GM21737 (cell line): ENCODE data around the gene PIK3CA.
"Not testable (repeated sequence)": the region's sequence is repeated elsewhere in the genome, so short reads cannot be mapped to it uniquely, and the experiment has no call there.

ENCODE experiments used
- ATAC-seq: cut with Tn5 transposase; IDR thresholded peaks from one replicate; pipeline ENCODE4 v1.9.1; 2021; ENCODE audit warnings: mild to moderate bottlenecking, moderate library complexity; ENCODE audit not compliant: unreplicated experiment

Gene PIK3CA

DNA sequence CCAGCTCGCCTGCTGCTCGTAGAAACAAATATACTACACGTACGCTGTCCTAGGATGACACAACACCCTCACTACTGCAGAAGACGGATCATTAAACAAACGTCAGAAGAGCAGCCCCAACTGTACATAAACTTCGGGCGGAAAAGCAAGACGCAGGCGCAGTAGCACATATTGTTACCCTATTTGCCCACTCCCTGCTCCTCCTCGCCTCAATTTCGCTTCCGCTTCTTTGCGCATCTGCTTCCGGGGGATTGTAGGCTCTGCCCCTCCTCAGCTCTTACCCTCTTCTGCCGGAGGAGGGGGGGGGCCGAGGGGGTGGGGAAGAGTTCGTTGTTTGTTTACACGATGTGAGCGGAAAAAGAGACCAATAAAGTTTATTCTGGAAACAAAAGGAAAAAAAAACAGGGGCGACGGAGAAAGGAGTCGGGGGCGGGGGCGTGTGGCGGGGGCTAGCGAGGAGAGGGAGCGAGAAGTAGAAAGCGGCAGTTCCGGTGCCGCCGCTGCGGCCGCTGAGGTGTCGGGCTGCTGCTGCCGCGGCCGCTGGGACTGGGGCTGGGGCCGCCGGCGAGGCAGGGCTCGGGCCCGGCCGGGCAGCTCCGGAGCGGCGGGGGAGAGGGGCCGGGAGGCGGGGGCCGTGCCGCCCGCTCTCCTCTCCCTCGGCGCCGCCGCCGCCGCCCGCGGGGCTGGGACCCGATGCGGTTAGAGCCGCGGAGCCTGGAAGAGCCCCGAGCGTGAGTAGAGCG lies at the start of gene PIK3CA:
Gene PIK3CA (plus strand): TSS at position 485 of the 743 bp plus-strand sequence. CDS start 50,469 bp downstream, outside the sequence.
- peak; percentile 64 for ATAC-seq

DNA sequence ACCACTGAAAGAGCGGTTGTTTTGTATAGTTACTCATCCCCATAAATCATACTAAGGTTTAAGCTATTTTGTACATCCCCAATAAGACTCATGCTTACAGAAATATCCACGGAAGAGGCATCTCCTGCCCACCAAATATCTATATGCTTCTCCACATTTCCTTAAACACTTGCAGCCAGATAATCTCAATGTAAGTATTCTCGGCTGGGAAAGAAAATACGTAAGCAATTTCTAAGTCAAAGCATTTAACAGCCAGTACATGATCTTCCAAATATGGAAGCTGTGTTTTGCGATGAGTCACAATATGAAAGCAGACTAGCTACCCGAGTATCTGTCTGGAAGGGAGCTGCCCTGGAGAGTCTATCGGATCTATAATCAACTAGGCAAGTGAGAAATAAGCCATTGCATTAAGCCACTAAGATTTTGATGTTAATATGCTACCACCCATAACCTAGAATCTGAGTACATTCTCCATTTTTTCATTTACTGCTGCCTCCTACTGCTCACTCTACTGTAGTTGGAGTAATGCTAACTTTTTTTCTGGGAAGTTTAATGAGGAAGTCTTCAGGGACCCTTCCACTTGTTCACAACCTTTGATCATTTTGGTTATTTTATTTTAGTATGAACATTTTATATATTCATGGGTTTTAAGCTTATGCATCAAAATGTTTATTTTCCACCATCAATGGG lies 49.6 kb upstream of the PIK3CA start:
- no peak for ATAC-seq

DNA sequence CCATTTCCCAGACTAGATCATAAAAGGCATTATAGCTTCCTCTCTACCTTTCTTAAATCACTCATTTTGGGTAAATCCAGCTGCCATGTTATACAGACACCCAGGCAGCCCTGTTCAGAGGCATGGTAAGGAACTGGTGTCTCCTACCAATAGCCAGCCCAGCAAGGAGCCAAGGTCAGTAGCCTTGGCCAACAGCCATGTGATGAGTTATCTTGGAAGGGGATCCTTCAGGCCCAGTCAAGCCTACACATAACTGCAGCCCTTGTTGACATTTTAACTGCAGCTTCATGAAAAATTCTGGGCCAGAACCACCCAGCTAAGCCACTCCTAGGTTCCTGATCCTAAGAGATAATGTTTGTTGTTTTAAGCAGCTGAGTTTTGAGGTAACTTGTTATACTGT lies 47.5 kb upstream of the PIK3CA start:
- ATAC-seq = no peak

- no peak for ATAC-seq
Measured at GRCh38 chr3:179105881-179106280, 42.3 kb upstream of the PIK3CA start.

DNA sequence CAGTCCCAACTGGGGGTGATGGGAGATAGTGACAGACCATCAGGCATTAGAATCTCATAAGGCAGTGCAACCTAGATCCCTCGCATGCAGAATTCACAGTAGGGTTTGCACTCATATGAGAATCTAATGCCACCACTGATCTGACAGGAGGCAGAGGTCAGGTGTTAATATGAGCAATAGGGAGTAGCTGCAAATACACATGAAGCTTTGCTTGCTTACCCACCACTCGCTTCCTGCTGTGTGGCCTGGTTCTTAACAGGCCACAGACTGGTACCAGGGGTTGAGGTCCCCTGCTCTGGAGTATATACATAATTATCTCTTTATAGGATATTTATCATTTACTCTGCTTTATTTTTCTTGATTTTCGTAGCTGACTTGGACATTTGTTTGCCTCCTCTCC lies 40.5 kb upstream of the PIK3CA start:
- ATAC-seq = no peak

- no peak for ATAC-seq
Measured at GRCh38 chr3:179108086-179108485, 40.1 kb upstream of the PIK3CA start.

GRCh38 chr3:179113903-179114302 lies 34.3 kb upstream of the PIK3CA start:
- no peak for ATAC-seq

DNA sequence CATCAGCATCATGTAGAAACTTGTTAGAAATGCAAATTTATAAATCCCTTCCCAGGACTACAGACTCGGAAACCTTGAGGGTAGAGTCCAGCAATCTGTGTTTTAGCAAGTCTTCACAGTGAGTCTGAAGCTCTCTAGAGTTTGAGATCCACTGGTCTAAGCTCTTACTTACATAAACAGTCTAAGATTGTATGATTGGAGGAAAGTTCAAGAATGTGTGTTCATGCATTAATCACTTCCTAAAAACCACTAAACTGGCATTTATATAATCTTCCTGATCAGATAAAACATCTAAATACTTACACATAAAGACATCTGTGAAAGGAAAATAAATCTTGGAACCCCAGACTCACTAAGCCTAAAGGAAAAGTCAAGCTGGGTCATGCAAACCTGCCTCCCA lies 32.7 kb upstream of the PIK3CA start:
- ATAC-seq = not testable (repeated sequence)

- ATAC-seq = no peak
Measured at GRCh38 chr3:179116816-179117215, 31.3 kb upstream of the PIK3CA start.

DNA sequence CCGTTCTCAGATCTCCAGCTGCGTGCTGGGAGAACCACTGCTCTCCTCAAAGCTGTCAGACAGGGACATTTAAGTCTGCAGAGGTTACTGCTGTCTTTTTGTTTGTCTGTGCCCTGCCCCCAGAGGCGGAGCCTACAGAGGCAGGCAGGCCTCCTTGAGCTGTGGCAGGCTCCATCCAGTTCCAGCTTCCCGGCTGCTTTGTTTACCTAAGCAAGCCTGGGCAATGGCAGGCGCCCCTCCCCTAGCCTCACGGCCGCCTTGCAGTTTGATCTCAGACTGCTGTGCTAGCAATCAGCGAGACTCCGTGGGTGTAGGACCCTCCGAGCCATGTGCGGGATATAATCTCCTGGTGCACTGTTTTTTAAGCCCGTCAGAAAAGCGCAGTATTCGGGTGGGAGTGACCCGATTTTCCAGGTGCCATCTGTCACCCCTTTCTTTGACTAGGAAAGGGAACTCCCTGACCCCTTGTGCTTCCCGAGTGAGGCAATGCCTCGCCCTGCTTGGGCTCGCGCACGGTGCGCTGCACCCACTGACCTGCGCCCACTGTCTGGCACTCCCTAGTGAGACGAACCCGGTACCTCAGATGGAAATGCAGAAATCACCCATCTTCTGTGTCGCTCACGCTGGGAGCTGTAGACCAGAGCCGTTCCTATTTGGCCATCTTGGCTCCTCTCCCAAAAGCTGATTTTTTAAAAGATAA lies 15.8 kb upstream of the PIK3CA start:
- not testable (repeated sequence) for ATAC-seq

GRCh38 chr3:179133575-179133974 lies 14.6 kb upstream of the PIK3CA start:
- ATAC-seq = no peak

DNA sequence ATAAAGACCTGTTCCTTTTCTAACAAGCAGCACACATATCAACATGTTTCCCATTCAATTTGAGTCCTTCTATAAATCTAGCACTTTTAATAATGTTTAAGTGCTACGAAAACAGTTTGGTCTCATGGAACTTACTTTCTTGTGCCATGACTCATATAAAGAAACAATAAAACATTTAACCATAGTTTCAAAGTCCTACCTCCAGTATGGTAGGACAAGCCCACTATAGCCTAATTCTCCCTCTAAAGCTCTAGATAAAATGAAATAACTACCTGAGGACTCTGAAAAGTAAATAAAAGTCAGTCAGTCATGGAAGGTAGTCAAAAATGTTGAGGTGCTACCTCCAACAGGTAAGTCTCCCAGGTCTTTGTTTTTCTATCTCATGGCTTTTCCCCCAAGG lies 12.0 kb upstream of the PIK3CA start:
- no peak for ATAC-seq

DNA sequence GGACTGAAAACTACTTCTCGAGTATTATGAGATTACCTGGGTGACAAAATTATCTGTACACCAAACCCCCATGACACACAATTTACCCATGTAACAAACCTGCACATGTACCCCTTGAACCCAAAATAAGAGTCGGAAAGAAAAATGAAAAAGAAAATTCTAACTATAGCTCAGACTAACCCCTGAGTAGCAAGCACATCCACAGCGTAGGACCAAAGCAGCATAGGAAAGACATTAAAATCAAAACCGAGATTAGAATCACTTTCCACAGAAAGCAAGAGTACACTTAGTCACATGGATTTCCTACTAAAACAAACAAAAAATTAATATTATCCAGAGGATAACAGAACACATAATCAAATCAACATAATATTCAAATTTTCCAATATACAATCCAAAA lies 6.3 kb upstream of the PIK3CA start:
- ATAC-seq = no peak

GRCh38 chr3:179146911-179147513 lies 1.1 kb upstream of the PIK3CA start:
- peak; percentile 25 for ATAC-seq

DNA sequence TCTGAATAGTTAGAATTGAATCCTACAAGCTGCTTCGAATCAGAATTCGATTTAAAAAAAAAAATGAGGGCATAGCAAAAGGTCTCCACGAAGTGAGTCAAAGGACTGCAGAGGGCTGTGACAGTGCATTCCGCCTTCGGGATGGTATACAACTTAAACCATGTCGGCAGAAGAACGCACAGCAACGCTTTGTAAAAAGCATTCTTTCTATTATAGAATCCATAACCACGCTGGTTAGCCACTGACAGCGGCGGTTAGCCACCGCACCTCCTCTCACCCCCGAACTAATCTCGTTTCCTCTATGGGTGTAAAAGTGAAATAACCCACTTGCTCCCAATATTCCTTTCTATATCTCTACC lies 664 bp upstream of the PIK3CA start:
- ATAC-seq = peak; percentile 32

- ATAC-seq = peak; percentile 27
Measured at GRCh38 chr3:179148616-179149405, 654 bp downstream of the PIK3CA start.

DNA sequence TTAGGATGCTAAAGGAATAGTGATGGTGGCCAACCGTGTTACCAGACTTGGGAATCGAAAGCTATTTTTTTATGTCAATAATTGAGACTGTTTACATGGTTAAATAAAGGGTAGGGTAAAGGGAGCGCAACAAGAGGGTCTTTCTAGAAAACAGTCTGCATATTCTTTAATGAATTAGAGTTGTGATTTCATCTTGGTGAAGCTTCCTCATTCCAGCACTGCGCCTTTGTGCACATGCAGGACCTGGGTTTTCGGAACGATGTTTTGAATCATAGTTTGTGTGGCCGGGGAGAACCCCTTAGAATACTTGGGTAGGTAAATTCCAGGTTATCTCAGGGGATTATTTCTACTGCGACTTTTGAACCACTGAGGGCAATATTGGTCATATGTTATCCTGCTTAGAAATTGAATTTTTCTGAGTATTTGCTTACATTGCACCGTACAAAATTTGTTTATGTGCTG lies 1.3 kb downstream of the PIK3CA start:
- peak; percentile 23 for ATAC-seq

GRCh38 chr3:179149951-179150350 lies 1.8 kb downstream of the PIK3CA start:
- no peak for ATAC-seq

- ATAC-seq = no peak
Measured at GRCh38 chr3:179150610-179151009, 2.5 kb downstream of the PIK3CA start.

DNA sequence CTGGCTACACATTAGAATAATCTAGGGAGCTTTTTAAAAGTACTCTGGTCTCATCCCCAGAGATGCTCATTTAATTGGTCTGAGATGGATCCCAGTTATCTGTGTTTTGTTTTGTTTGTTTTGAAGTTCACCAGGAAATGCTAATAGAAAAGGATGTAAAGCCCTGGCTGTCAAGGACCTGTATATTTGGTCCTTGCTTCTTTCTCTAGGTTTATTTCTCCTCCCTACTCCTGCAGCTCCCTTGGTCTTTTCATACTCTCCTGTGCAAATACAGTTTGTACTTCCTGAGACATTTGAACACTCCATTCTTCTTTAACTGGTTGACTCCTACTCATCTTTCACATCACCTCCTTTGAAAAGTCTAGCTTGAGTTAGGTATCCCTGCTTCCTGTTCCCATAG lies 3.3 kb downstream of the PIK3CA start:
- ATAC-seq = no peak

GRCh38 chr3:179156170-179156569 lies 8.0 kb downstream of the PIK3CA start:
- ATAC-seq = no peak
